Measurements from ENCODE around the gene MAEA.

Gene MAEA

GRCh38 chr4:1290165-1290977 lies 680 bp downstream of the MAEA start (continued):
- TF ChIP-seq TSHZ2 (CRISPR knock-in tag; IDR thresholded peaks at IDR 0.05) (no peak), ZFP3 (CRISPR knock-in tag; IDR thresholded peaks at IDR 0.05) (no peak), ZNF8 (CRISPR knock-in tag; IDR thresholded peaks at IDR 0.05) (no peak), ZFP30 (CRISPR knock-in tag; IDR thresholded peaks at IDR 0.05) (no peak), GLIS3 (CRISPR knock-in tag; IDR thresholded peaks at IDR 0.05) (no peak), ARNTL (CRISPR knock-in tag; IDR thresholded peaks at IDR 0.05; ENCODE audit: borderline replicate concordance, low read depth) (no peak), PATZ1 (CRISPR knock-in tag; IDR thresholded peaks at IDR 0.05; ENCODE audit: borderline replicate concordance) (no peak)

GRCh38 chr4:1291091-1291490 lies 1.4 kb downstream of the MAEA start:
- ATAC-seq = no peak
- TF ChIP-seq SNAI2 (CRISPR knock-in tag; IDR thresholded peaks at IDR 0.05) (no peak), PPARA (CRISPR knock-in tag; IDR thresholded peaks at IDR 0.05; ENCODE audit: borderline replicate concordance) (no peak), ZFP30 (CRISPR knock-in tag; IDR thresholded peaks at IDR 0.05) (no peak), TOX (CRISPR knock-in tag; IDR thresholded peaks at IDR 0.05; ENCODE audit: borderline replicate concordance) (no peak), BACH2 (CRISPR knock-in tag; IDR thresholded peaks at IDR 0.05; ENCODE audit: borderline replicate concordance) (no peak), ESRRG (CRISPR knock-in tag; IDR thresholded peaks at IDR 0.05) (no peak), PATZ1 (CRISPR knock-in tag; IDR thresholded peaks at IDR 0.05; ENCODE audit: borderline replicate concordance) (no peak), CREB5 (CRISPR knock-in tag; IDR thresholded peaks at IDR 0.05; ENCODE audit: low read depth) (no peak), ZNF565 (CRISPR knock-in tag; conservative IDR thresholded peaks at IDR 0.05; ENCODE audit: low read depth) (no peak), GLIS3 (CRISPR knock-in tag; IDR thresholded peaks at IDR 0.05) (no peak), RARB (CRISPR knock-in tag; IDR thresholded peaks at IDR 0.05) (no peak), ZC3H10 (CRISPR knock-in tag; IDR thresholded peaks at IDR 0.05) (no peak), CSDC2 (CRISPR knock-in tag; IDR thresholded peaks at IDR 0.05) (no peak), POU6F1 (CRISPR knock-in tag; IDR thresholded peaks at IDR 0.05; ENCODE audit: borderline replicate concordance, low read depth) (no peak), ZNF70 (CRISPR knock-in tag; IDR thresholded peaks at IDR 0.05) (no peak), TCF4 (CRISPR knock-in tag; IDR thresholded peaks at IDR 0.05; ENCODE audit: borderline replicate concordance) (no peak), OSR1 (CRISPR knock-in tag; IDR thresholded peaks at IDR 0.05) (no peak), ZFP3 (CRISPR knock-in tag; IDR thresholded peaks at IDR 0.05) (no peak), CSRNP3 (CRISPR knock-in tag; IDR thresholded peaks at IDR 0.05) (no peak), ISL1 (CRISPR knock-in tag; IDR thresholded peaks at IDR 0.05) (no peak)

Measured in SK-N-SH treated with all-trans-retinoic acid at 6 μM for 48 hours (cell line).